SK-N-SH (cell line): ENCODE results near the gene CADM2. TPM values are rescaled to one million over a fixed set of nuclear protein-coding genes. Genes with fewer than 3 reads are reported as not detected.

Source experiments
- CTCF ChIA-PET: fragments of 300-600, 350-600 bp; formaldehyde crosslinking; extraction: SDS; loops from one replicate; lab custom pipeline; 2021; lab: Yijun Ruan, JAX
- POLR2A ChIA-PET: fragments of 350-600 bp; sonication (Branson Sonifier 250); formaldehyde crosslinking; extraction: SDS; loops from one replicate; lab custom pipeline; 2020; ENCODE audit warnings: antibody characterized with exemption, inconsistent platforms; lab: Yijun Ruan, JAX
- DNase-seq: peaks from one replicate; pipeline ENCODE4 v3.0.0; 2012
- H2AFZ ChIP-seq: fragments of 200-600 bp; sonication (generic); 2 replicates; pipeline ENCODE4 v1.8.1; 2016; ENCODE audit warnings: antibody characterized with exemption, mild to moderate bottlenecking, low read depth
- H3F3A ChIP-seq: fragments of 200-600 bp; sonication (generic); replicated peaks from 2 replicates; pipeline ENCODE3; 2016; ENCODE audit warnings: antibody characterized with exemption, mild to moderate bottlenecking; ENCODE audit not compliant: insufficient read depth
- H3K27ac ChIP-seq, 2 experiments: fragments of 200-500 bp in 1 of 2; fragments of 200-600 bp in 1 of 2; sonication (Bioruptor generic) in 1 of 2; sonication (generic), shearing (Covaris generic) in 1 of 2; 2 replicates each; pipeline versions ENCODE4 v1.5.1 to v1.6.1; 2014 to 2016; ENCODE audit warnings: low read depth in 2 of 2, inconsistent platforms in 1 of 2, low read length in 1 of 2, mild to moderate bottlenecking in 1 of 2, mixed read lengths in 1 of 2
- H3K27me3 ChIP-seq: fragments of 200-600 bp; sonication (generic), shearing (Covaris generic); 2 replicates; pipeline ENCODE4 v1.6.1; 2016; ENCODE audit warnings: mixed run types; ENCODE audit not compliant: insufficient read depth
- H3K36me3 ChIP-seq, 2 experiments: fragments of 200-500 bp in 1 of 2; fragments of 200-600 bp in 1 of 2; sonication (Bioruptor generic) in 1 of 2; sonication (generic) in 1 of 2; replicated peaks in 1 of 2; 2 replicates each; pipeline versions ENCODE3 to v1.5.1; 2014 to 2016; ENCODE audit warnings: low read length in 1 of 2, mild to moderate bottlenecking in 1 of 2; ENCODE audit not compliant: insufficient read depth in 2 of 2, control insufficient read depth in 1 of 2
- H3K4me1 ChIP-seq, 2 experiments: fragments of 200-500 bp in 1 of 2; fragments of 200-600 bp in 1 of 2; sonication (Bioruptor generic) in 1 of 2; sonication (generic), shearing (Covaris generic) in 1 of 2; 2 replicates each; pipeline versions ENCODE4 v1.5.1 to v1.6.1; 2014 to 2016; ENCODE audit warnings: low read depth in 1 of 2, low read length in 1 of 2, mixed run types in 1 of 2; ENCODE audit not compliant: insufficient read depth in 2 of 2, control insufficient read depth in 1 of 2
- H3K4me2 ChIP-seq: fragments of 200-600 bp; sonication (generic), shearing (Covaris generic); 2 replicates; pipeline ENCODE4 v1.6.1; 2017; ENCODE audit warnings: mixed run types
- H3K4me3 ChIP-seq, 2 experiments: fragments of 200-500 bp in 1 of 2; fragments of 200-600 bp in 1 of 2; sonication (Bioruptor generic) in 1 of 2; sonication (generic), shearing (Covaris generic) in 1 of 2; 2 replicates each; pipeline versions ENCODE4 v1.5.1 to v1.8.1; 2014 to 2016; ENCODE audit warnings: low read depth in 2 of 2, inconsistent platforms in 1 of 2, low read length in 1 of 2, mild to moderate bottlenecking in 1 of 2, mixed read lengths in 1 of 2, moderate library complexity in 1 of 2
- H3K79me2 ChIP-seq: fragments of 200-600 bp; sonication (generic); 2 replicates; pipeline ENCODE4 v1.8.1; 2017; ENCODE audit warnings: mild to moderate bottlenecking; ENCODE audit not compliant: insufficient read depth
- H3K9ac ChIP-seq: fragments of 200-600 bp; sonication (generic); 2 replicates; pipeline ENCODE4 v1.6.1; 2017; ENCODE audit warnings: mixed run types
- H3K9me2 ChIP-seq: fragments of 200-600 bp; sonication (generic); 2 replicates; pipeline ENCODE4 v1.6.1; 2017; ENCODE audit warnings: mixed run types
- H3K9me3 ChIP-seq: fragments of 200-600 bp; sonication (generic); 2 replicates; pipeline ENCODE4 v1.6.1; 2017; ENCODE audit warnings: mixed run types, mild to moderate bottlenecking, moderate library complexity
- H4K20me1 ChIP-seq: fragments of 200-600 bp; sonication (generic); 2 replicates; pipeline ENCODE4 v1.6.1; 2017; ENCODE audit warnings: mild to moderate bottlenecking, mixed run types; ENCODE audit not compliant: insufficient read depth
- CHD2 ChIP-seq: fragments of 150-350 bp; IDR thresholded peaks from 2 replicates; pipeline ENCODE4 v1.6.1; 2018; ENCODE audit warnings: low read length; ENCODE audit not compliant: partially characterized antibody
- CTCF ChIP-seq: fragments of 200-600 bp; sonication (generic); IDR thresholded peaks from 2 replicates; pipeline ENCODE4 v1.6.1; 2017; ENCODE audit warnings: antibody characterized with exemption, mild to moderate bottlenecking, moderate library complexity
- ELF1 ChIP-seq: IDR thresholded peaks from 2 replicates; pipeline ENCODE4 v1.4.0; 2012
- EZH2phosphoT487 ChIP-seq: fragments of 200-600 bp; sonication (generic); IDR thresholded peaks from 2 replicates; pipeline ENCODE4 v1.6.1; 2017; ENCODE audit warnings: low read depth, mixed run types, mild to moderate bottlenecking, antibody characterized with exemption, moderate library complexity, borderline replicate concordance
- FOSL2 ChIP-seq: IDR thresholded peaks from 2 replicates; pipeline ENCODE4 v1.4.0; 2012; ENCODE audit warnings: low read depth, mild to moderate bottlenecking, moderate library complexity, borderline replicate concordance
- GABPA ChIP-seq: IDR thresholded peaks from 2 replicates; pipeline ENCODE4 v1.4.0; 2012; ENCODE audit warnings: low read depth, mild to moderate bottlenecking
- MAX ChIP-seq: IDR thresholded peaks from 2 replicates; pipeline ENCODE4 v1.4.0; 2012; ENCODE audit warnings: low read depth
- MEF2A ChIP-seq: IDR thresholded peaks from 2 replicates; pipeline ENCODE4 v1.4.0; 2012; ENCODE audit warnings: low read depth, borderline replicate concordance
- MXI1 ChIP-seq: IDR thresholded peaks from 2 replicates; pipeline ENCODE4 v1.6.1; 2012; ENCODE audit warnings: mild to moderate bottlenecking, low read depth, low read length, improper control_type of control experiment
- NFIC ChIP-seq: IDR thresholded peaks from 2 replicates; pipeline ENCODE4 v1.4.0; 2012; ENCODE audit warnings: borderline replicate concordance
- POLR2AphosphoS5 ChIP-seq: IDR thresholded peaks from 2 replicates; pipeline ENCODE4 v1.6.1; 2012; ENCODE audit warnings: low read depth, low read length
- RCOR1 ChIP-seq: fragments of 150-350 bp; IDR thresholded peaks from 2 replicates; pipeline ENCODE4 v1.6.1; 2017; ENCODE audit warnings: antibody characterized with exemption, low read length
- RFX5 ChIP-seq: IDR thresholded peaks from 2 replicates; pipeline ENCODE4 v1.6.1; 2012; ENCODE audit warnings: mild to moderate bottlenecking, improper control_type of control experiment, low read length
- RXRA ChIP-seq: IDR thresholded peaks from 2 replicates; pipeline ENCODE4 v1.4.0; 2012; ENCODE audit warnings: low read depth, mild to moderate bottlenecking, borderline replicate concordance
- TCF12 ChIP-seq: IDR thresholded peaks from 2 replicates; pipeline ENCODE4 v1.4.0; 2012
- TEAD4 ChIP-seq: IDR thresholded peaks from 2 replicates; pipeline ENCODE4 v1.4.0; 2012; ENCODE audit warnings: mild to moderate bottlenecking, borderline replicate concordance; ENCODE audit not compliant: insufficient read depth
- USF1 ChIP-seq: IDR thresholded peaks from 2 replicates; pipeline ENCODE4 v1.4.0; 2012; ENCODE audit warnings: low read depth, borderline replicate concordance
- WGBS: methylation state at CpG from one replicate; pipeline ENCODE4 v1.1.6; 2017; ENCODE audit warnings: low lambda C conversion rate; 5-methylcytosine and 5-hydroxymethylcytosine counted together
- polyA plus RNA-seq, 3 experiments: library from polyadenylated mRNA; depleted of rRNA; stranded (reverse); fragments of >200 nt; gene quantifications; 2 replicates each; pipeline ENCODE4 v1.2.3, GENCODE V29; 2012
- TF ChIP-seq, protein P1 (sequence below): IDR thresholded peaks from 2 replicates; pipeline ENCODE4; 2012
- TF ChIP-seq, protein P2 (sequence below): IDR thresholded peaks from 2 replicates; pipeline ENCODE4 v1.4.0; 2012; ENCODE audit warnings: low read depth, borderline replicate concordance
- TF ChIP-seq, protein P3 (sequence below): fragments of 150-350 bp; IDR thresholded peaks from 2 replicates; pipeline ENCODE4 v1.6.1; 2017; ENCODE audit warnings: antibody characterized with exemption, low read length, low read depth, borderline replicate concordance

Gene CADM2
- polyA plus RNA-seq, 1 of the 3 experiments (the other 2 are of a cell fraction): 0.46 TPM

- TF ChIP-seq NFIC: no peak
- WGBS: 5% methylated on average over 1 of the region's 1 CpG
- no peak for DNase-seq
- Histone ChIP-seq H3K9ac (no peak overlapping the region), H4K20me1 (no peaks in the 10 kb centered on the region), H3K27me3 (no peaks in the 10 kb centered on the region), H2AFZ (no peak overlapping the region), H3K4me2 (no peak overlapping the region), H3K9me2 (no peaks in the 10 kb centered on the region), H3K4me3 (no peak overlapping the region), H3K27ac (no peak overlapping the region), H3K36me3 (no peaks in the 10 kb centered on the region), H3F3A (no peaks in the 10 kb centered on the region), H3K4me1 (no peaks in the 10 kb centered on the region), H3K79me2 (no peaks in the 10 kb centered on the region), H3K9me3 (no peaks in the 10 kb centered on the region)
- ChIA-PET POLR2A (no interaction called here), CTCF (no interaction called here)
Measured at GRCh38 chr3:85270488-85270887, 311.7 kb downstream of the CADM2 start.

- Histone ChIP-seq H4K20me1 (no peaks in the 10 kb centered on the region), H3K27ac (no peak overlapping the region), H3K79me2 (no peaks in the 10 kb centered on the region), H2AFZ (no peak overlapping the region), H3K27me3 (no peaks in the 10 kb centered on the region)
- CTCF ChIA-PET: no interaction called here
- TF ChIP-seq EZH2phosphoT487 (no peak), MEF2A (no peak), ELF1 (no peak), RXRA (no peak), USF1 (no peak), RCOR1 (no peak), RFX5 (no peak), GABPA (no peak), CHD2 (no peak), NFIC (no peak), FOSL2 (no peak), TEAD4 (no peak), MXI1 (no peak), TCF12 (no peak), CTCF (no peak), MAX (no peak), POLR2AphosphoS5 (no peak)
- TF ChIP-seq, protein P1, sequence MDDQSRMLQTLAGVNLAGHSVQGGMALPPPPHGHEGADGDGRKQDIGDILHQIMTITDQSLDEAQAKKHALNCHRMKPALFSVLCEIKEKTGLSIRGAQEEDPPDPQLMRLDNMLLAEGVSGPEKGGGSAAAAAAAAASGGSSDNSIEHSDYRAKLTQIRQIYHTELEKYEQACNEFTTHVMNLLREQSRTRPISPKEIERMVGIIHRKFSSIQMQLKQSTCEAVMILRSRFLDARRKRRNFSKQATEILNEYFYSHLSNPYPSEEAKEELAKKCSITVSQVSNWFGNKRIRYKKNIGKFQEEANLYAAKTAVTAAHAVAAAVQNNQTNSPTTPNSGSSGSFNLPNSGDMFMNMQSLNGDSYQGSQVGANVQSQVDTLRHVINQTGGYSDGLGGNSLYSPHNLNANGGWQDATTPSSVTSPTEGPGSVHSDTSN: no peak
- TF ChIP-seq, protein P2, sequence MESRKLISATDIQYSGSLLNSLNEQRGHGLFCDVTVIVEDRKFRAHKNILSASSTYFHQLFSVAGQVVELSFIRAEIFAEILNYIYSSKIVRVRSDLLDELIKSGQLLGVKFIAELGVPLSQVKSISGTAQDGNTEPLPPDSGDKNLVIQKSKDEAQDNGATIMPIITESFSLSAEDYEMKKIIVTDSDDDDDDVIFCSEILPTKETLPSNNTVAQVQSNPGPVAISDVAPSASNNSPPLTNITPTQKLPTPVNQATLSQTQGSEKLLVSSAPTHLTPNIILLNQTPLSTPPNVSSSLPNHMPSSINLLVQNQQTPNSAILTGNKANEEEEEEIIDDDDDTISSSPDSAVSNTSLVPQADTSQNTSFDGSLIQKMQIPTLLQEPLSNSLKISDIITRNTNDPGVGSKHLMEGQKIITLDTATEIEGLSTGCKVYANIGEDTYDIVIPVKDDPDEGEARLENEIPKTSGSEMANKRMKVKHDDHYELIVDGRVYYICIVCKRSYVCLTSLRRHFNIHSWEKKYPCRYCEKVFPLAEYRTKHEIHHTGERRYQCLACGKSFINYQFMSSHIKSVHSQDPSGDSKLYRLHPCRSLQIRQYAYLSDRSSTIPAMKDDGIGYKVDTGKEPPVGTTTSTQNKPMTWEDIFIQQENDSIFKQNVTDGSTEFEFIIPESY: no peak
- TF ChIP-seq, protein P3, sequence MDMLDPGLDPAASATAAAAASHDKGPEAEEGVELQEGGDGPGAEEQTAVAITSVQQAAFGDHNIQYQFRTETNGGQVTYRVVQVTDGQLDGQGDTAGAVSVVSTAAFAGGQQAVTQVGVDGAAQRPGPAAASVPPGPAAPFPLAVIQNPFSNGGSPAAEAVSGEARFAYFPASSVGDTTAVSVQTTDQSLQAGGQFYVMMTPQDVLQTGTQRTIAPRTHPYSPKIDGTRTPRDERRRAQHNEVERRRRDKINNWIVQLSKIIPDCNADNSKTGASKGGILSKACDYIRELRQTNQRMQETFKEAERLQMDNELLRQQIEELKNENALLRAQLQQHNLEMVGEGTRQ: no peak
- TF ChIP-seq, all 33 proteins: peak for 0
- Histone ChIP-seq H3F3A (no peaks in the 10 kb centered on the region), H3K4me3 (no peak overlapping the region), H3K9me2 (no peaks in the 10 kb centered on the region), H3K9ac (no peak overlapping the region), H3K4me1 (no peaks in the 10 kb centered on the region), H3K4me2 (no peak overlapping the region), H3K36me3 (no peaks in the 10 kb centered on the region), H3K9me3 (no peaks in the 10 kb centered on the region)
- no peak for DNase-seq
- POLR2A ChIA-PET: no interaction called here
Measured at GRCh38 chr3:85271911-85272310, 313.1 kb downstream of the CADM2 start.
